Stimulated activated naive CD4-positive, alpha-beta T cell (primary cell): ENCODE results near the gene GSX1.
"Not testable (repeated sequence)": the region's sequence is repeated elsewhere in the genome, so short reads cannot be mapped to it uniquely, and the experiment has no call there.

ENCODE experiments used
- DNase-seq, 6 experiments: peaks; one replicate each; lab custom pipeline; 2025; lab: John Stamatoyannopoulos, UW

GSX1 gene

DNA sequence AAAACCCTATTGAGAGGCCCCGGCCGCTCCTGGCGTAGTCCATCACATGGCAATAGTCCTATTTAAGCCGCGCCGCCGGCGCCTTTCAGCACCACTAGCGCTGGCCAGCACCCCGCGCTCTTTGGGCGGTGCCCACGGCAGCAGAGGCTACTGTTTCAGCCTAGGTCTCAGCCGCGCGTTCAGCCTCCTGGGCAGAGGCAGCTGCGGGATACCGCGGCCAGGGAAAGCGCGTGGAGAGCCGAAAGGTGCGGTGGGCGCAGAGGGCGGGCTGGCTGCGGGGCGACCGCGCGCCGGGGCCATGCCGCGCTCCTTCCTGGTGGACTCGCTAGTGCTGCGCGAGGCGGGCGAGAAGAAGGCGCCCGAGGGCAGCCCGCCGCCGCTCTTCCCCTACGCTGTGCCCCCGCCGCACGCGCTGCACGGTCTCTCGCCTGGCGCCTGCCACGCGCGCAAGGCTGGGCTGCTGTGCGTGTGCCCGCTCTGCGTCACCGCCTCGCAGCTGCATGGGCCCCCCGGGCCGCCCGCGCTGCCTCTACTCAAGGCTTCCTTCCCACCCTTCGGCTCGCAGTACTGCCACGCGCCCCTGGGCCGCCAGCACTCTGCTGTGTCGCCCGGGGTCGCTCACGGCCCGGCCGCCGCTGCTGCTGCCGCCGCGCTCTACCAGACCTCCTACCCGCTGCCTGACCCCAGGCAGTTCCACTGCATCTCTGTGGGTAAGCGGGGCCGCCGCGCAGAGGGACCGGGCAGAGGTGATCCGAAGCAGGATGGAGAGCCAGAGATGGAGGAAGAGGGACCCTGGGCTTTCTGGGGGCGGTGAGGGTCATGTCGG, at the start of gene GSX1:
Gene GSX1, plus strand, starts transcription at position 91 of the 826 bp plus-strand sequence. Its CDS starts 208 bp downstream, at position 299.
- peak in 5 of 6 experiments; percentile 9 to 46 (median 11) for DNase-seq

- no peak for DNase-seq
Observed at GRCh38 chr13:27744801-27745200, 47.5 kb upstream of the GSX1 start.

DNA sequence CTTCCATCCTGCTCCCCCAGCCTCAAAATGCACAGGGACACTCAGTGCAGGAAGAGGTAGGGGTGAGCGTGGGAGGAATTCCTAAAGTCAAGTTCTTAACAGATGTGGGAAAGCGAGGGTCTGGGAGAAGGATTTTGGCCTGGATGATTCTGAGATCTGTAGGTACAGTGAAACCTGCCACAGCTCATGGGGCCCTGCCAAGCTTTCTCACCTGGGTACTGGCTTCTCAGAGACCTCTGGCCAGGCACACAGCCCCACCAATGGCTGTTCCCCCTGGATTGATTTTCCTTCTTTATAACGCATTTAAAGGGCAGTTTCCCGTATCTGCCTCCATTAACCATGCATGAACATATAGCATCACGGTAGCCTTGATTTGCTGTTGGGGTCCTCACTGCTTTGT, 47.0 kb upstream of the GSX1 start:
- DNase-seq: no peak

- DNase-seq: not testable (repeated sequence)
Observed at GRCh38 chr13:27748143-27748542, 44.1 kb upstream of the GSX1 start.

GRCh38 chr13:27751953-27752532, 40.2 kb upstream of the GSX1 start:
- DNase-seq: no peak

GRCh38 chr13:27765650-27766049, 26.6 kb upstream of the GSX1 start:
- no peak for DNase-seq

- no peak for DNase-seq
Observed at GRCh38 chr13:27770809-27771208, 21.5 kb upstream of the GSX1 start.

DNA sequence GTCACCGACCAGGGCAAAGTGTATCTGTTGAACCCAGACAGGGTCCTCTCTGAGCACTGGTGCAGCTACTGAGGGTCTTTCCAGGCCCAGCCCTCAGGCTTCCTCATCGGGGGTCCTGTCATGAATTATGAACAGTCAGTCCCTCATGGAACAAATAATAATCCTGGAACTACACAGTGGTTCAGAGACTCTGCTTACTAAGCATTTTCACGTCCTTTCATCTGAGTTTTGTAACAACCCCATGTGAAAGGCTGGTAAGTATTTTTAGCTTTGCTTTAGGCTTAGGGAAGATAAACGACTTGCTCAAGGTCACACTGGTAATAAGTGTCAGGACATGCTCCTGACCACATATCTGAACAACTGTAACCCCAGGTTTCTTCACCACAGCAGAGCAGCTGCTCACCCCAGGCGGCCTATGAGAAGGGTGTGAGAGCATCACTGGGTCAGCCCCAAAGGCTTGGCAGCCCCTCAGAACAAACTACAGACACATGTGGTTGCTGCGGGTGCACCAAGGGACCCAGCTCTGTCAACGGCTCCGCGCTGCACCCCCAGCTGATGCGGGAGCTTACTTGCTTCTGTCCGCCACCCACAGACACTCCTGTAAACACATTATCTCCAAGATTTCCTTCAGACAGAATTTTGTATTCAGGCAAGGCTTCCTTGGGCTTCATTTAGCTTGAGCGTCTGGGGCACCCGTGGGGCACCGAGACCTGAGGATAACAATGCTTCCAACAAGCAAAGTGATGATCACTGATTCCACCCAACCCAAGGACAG, 19.4 kb upstream of the GSX1 start:
- no peak for DNase-seq

GRCh38 chr13:27774169-27774568, 18.1 kb upstream of the GSX1 start:
- no peak for DNase-seq

DNA sequence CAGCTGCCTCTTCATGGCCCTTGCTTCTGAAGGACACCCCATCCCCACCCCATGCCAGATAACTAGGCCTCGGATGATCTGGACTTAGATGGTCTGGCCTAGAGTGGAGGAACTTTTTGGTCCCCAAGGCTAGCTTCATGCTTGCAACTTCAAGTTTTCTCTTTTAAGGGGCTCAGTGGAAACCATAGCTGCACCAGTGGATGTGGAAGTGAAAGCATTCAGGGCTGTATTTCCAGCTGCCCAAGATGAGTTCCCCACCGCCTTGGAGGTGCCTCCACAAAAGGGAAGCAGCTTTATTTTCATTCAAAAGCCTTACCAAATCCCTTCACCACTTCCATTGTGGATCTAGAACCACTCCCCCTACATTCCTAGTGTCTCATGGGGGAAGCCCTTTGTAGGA, 17.6 kb upstream of the GSX1 start:
- no peak for DNase-seq

GRCh38 chr13:27775943-27776342, 16.3 kb upstream of the GSX1 start:
- DNase-seq: no peak

GRCh38 chr13:27782151-27782550, 10.1 kb upstream of the GSX1 start:
- no peak for DNase-seq

- no peak for DNase-seq
Observed at GRCh38 chr13:27783111-27783510, 9.2 kb upstream of the GSX1 start.

GRCh38 chr13:27788271-27788670, 4.0 kb upstream of the GSX1 start:
- DNase-seq: no peak

- peak in 2 of 6 experiments; percentile 9 to 35 for DNase-seq
Observed at GRCh38 chr13:27789153-27789494, 3.2 kb upstream of the GSX1 start.

- DNase-seq: no peak
Observed at GRCh38 chr13:27789495-27790303, 2.6 kb upstream of the GSX1 start.

DNA sequence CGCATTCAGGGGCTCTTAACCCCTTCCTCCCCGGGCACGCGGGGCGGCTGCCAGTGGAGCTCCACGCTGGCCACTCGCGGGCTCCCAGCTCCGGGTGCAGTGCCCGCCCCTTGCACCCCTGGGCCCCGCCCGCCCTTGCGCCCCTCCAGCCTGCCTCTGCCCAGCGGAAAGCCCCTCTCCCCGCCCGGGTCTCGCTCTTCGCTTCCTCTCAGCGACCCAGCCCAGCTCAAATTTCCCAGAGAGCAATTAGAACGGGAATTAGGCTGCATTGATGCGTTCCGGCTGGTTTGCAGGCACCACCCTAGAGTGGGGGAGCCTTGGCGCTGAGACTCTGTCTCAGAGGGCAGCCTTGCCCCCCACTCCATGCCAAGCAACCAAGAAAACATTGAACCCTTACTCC, 1.8 kb upstream of the GSX1 start:
- DNase-seq: no peak

DNA sequence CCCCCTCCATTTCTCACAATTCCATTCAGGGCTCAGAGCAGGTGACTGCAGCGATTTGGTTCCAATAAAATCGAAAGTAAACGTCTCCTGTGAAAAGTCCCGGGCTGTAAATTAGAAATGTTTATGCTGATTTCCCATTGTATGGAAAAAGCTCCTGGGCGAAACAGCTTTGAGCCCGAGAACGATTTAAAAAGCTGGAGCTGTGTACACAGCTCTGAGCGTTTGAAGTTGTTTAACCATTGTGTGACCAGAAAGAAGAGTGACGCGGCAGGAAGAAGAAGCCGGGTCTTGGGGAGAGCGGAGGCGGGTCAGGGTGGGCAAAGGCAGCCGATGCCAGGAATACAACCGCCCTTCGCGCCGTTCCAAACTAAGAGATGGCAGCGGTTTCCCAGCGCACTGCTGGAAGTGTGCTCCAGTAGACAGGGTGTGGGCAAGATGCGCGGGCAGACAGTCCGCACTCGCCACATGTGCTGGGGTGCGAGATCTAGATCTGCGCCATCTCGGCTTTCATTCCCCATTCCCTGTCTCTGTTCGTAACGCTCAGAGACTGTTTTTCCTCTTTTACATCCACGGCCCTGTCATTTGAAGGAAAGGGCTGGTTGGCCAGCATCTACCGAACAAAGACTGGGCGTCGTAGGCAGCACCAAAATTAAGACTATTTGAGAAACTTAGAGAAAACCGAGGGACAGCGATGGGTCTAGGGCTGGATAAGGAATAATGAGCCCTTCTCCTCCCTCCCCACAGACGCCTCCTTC, 960 bp upstream of the GSX1 start:
- peak in 1 of 6 experiments; percentile 4 for DNase-seq

- no peak for DNase-seq
Observed at GRCh38 chr13:27791901-27792392, 336 bp upstream of the GSX1 start.

GRCh38 chr13:27793507-27794367, 1.5 kb downstream of the GSX1 start:
- DNase-seq: no peak
